Spleen (tissue), 13 donors: ENCODE data around the gene SSBP2. TPM values are rescaled to one million over a fixed set of nuclear protein-coding genes. Genes with fewer than 3 reads are reported as not detected.

Experiments used
- DNase-seq: peaks from one replicate; pipeline ENCODE4 v3.0.0-alpha.2; 2020
- H3K27ac ChIP-seq, 8 donors: fragments of 200-600 bp; sonication (generic) in 7 of 8; 1 replicate in 4 of 8; 2 replicates in 4 of 8; pipeline versions ENCODE4 v1.5.0 to v1.8.0; 2016 to 2021; ENCODE audit warnings: inconsistent platforms in 4 of 8, mild to moderate bottlenecking in 4 of 8, moderate library complexity in 1 of 8
- H3K27me3 ChIP-seq, 7 donors: fragments of 200-600 bp; sonication (generic) in 6 of 7; replicated peaks in 1 of 7; 1 replicate in 4 of 7; 2 replicates in 3 of 7; pipeline versions ENCODE4 v1.5.0 to v1.8.0; 2016 to 2021; ENCODE audit warnings: inconsistent platforms in 3 of 7, mild to moderate bottlenecking in 1 of 7
- H3K36me3 ChIP-seq, 6 donors: fragments of 200-600 bp; sonication (generic) in 5 of 6; 1 replicate in 4 of 6; 2 replicates in 2 of 6; pipeline versions ENCODE4 v1.5.0 to v1.8.0; 2016 to 2021; ENCODE audit warnings: inconsistent platforms in 2 of 6
- H3K4me1 ChIP-seq, 6 donors: fragments of 200-600 bp; sonication (generic) in 5 of 6; 1 replicate in 3 of 6; 2 replicates in 3 of 6; pipeline versions ENCODE4 v1.5.0 to v1.8.0; 2016 to 2021; ENCODE audit warnings: inconsistent platforms in 3 of 6
- H3K4me3 ChIP-seq, 8 donors: fragments of 200-600 bp; sonication (generic) in 7 of 8; 1 replicate in 4 of 8; 2 replicates in 4 of 8; pipeline versions ENCODE4 v1.5.0 to v1.8.0; 2016 to 2021; ENCODE audit warnings: inconsistent platforms in 4 of 8, mild to moderate bottlenecking in 4 of 8, moderate library complexity in 2 of 8
- H3K9me3 ChIP-seq, 8 donors: fragments of 200-600 bp; sonication (generic) in 7 of 8; 1 replicate in 4 of 8; 2 replicates in 4 of 8; pipeline versions ENCODE4 v1.5.0 to v1.8.0; 2016 to 2021; ENCODE audit warnings: inconsistent platforms in 4 of 8
- POLR2A ChIP-seq, 3 donors: fragments of 450-650 bp; IDR thresholded peaks; one replicate each; pipeline ENCODE4 v1.5.1; 2017; ENCODE audit warnings: antibody characterized with exemption in 3 of 3, mild to moderate bottlenecking in 1 of 3
- POLR2AphosphoS5 ChIP-seq, 3 donors: sonication (generic); formaldehyde crosslinking; IDR thresholded peaks; one replicate each; pipeline ENCODE4 v1.5.1; 2017; ENCODE audit warnings: antibody characterized with exemption in 3 of 3
- WGBS, 5 donors: extraction: QIAGEN DNeasy Blood & Tissue Kit in 3 of 5; methylation state at CpG; one replicate each; pipeline versions ENCODE4 v1.1.5 to v1.1.7; 2013 to 2018; 5-methylcytosine and 5-hydroxymethylcytosine counted together
- intact Hi-C: fragments of 100-400 bp; cut with DNase I; formaldehyde crosslinking; loops from one replicate; pipeline ENCODE4 v1.15.0; 2023; ENCODE audit warnings: low total_unique reads
- long read RNA-seq, 2 donors: transcript quantifications; one replicate each; lab custom pipeline, GENCODE V29; 2026
- polyA plus RNA-seq, 3 donors: library from polyadenylated mRNA; stranded (reverse); fragments of 200-250 nt; gene quantifications; one replicate each; pipeline ENCODE4 v1.2.1, GENCODE V29; 2013
- total RNA-seq, 7 donors: library from RNA; depleted of rRNA in 3 of 7; stranded (reverse); fragments of >200 nt in 3 of 7; fragmentation: NEBNext Ultra II Directional in 4 of 7; extraction: Animal tissue kit (Norgen Biotek cat#: 25700) in 4 of 7; gene quantifications; one replicate each; pipeline versions ENCODE4 v1.1.0 to v1.2.1, GENCODE V29; 2016 to 2021
- TF ChIP-seq, protein P1 (sequence below), 11 experiments: fragments of 200-600 bp in 7 of 11; fragments of 450-650 bp in 4 of 11; sonication (generic) in 4 of 11; IDR thresholded peaks in 8 of 11; conservative IDR thresholded peaks in 3 of 11; 1 replicate in 7 of 11; 2 replicates in 4 of 11; pipeline versions ENCODE4 v1.4.0 to v1.8.0; 2016 to 2021; ENCODE audit warnings: antibody characterized with exemption in 11 of 11, inconsistent platforms in 4 of 11, mild to moderate bottlenecking in 1 of 11
- donor health status: healthy with polysubstance abuse.
- donor health status: DM: no; HTN: no; CAD: no; lungs with moderate emphysema.
- donor health status: DM: no; HTN: no; CAD: no.
- donor health status: Bipolar disorder and iron deficiency.
- donor health status: healthy.
- donor health status: DM: no; HTN: no; CAD: no.
- donor health status: DM: yes; HTN: yes; CAD: no.

The SSBP2 gene
- 10 to 100 TPM; 21.7 to 40.8 (median 34.4) TPM for total RNA-seq
- 10 to 100 TPM; 12.2 to 19.9 (median 15.1) TPM for polyA plus RNA-seq
- long read RNA-seq, donor 1, full-length matches to known transcripts = 12 of 12 reads
- long read RNA-seq, donor 1, partial matches to known transcripts = 0 of 12 reads
- long read RNA-seq, donor 1, other reads (novel, unspliced or antisense) = 0 of 12 reads
- long read RNA-seq, donor 2, full-length matches to known transcripts = 10 of 10 reads
- long read RNA-seq, donor 2, partial matches to known transcripts = 0 of 10 reads
- long read RNA-seq, donor 2, other reads (novel, unspliced or antisense) = 0 of 10 reads

DNA sequence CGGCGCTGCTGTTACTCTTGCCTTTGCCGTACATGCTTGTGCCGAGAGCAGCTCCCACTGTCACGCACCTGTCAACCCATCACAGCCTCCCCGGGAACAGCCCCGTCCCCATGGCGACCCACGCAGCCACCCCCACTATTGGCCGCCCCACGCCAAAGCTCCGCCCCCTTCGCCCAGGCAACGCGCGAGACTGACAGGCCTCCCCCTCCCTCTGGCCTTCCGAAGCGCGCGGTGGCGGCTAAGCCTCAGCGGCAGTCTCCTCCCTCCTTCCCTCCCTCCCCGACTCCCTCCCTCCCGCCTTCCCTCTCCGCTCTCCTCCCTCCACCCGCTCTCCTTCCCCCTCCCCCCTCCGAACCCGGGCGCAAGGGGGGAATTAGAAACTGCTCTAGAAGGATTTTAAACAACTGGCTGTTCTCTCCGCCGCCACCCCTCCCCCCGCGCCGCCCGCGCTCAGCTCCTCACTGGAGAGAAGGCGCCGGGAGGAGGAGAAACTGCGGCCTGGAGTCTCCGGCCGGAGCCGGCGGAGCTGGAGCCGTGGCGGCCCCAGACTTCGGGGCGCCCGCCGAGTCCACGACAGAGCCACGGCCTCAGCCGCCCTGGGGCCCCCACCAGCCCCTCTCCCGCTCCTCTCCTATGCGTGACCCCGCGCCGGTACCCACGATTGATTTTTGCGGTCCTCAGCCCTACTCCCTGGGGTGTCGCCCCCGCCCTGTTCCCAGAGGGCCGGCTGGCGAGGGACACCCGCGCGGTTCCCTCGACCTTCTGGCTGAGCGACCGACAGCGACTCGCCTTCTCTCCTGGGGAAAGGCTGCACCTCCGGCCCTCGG, at the start of gene SSBP2:
Gene SSBP2 (minus strand): TSS at position 89 of the 827 bp plus-strand sequence. CDS start 55 bp downstream, at position 34.
- 0 to 1% (median 1%) methylated on average over 29 to 73 of the region's 73 CpGs for WGBS, 5 donors
- no peaks in the 10 kb centered on the region for H3K36me3 ChIP-seq
- TF ChIP-seq POLR2A (IDR thresholded peaks at IDR 0.05) (peak in 2 of 3 donors; percentile 3 to 41), POLR2AphosphoS5 (IDR thresholded peaks at IDR 0.05) (peak; percentile 82 to 90 (median 85))
- TF ChIP-seq, protein P1, sequence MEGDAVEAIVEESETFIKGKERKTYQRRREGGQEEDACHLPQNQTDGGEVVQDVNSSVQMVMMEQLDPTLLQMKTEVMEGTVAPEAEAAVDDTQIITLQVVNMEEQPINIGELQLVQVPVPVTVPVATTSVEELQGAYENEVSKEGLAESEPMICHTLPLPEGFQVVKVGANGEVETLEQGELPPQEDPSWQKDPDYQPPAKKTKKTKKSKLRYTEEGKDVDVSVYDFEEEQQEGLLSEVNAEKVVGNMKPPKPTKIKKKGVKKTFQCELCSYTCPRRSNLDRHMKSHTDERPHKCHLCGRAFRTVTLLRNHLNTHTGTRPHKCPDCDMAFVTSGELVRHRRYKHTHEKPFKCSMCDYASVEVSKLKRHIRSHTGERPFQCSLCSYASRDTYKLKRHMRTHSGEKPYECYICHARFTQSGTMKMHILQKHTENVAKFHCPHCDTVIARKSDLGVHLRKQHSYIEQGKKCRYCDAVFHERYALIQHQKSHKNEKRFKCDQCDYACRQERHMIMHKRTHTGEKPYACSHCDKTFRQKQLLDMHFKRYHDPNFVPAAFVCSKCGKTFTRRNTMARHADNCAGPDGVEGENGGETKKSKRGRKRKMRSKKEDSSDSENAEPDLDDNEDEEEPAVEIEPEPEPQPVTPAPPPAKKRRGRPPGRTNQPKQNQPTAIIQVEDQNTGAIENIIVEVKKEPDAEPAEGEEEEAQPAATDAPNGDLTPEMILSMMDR (IDR thresholded peaks at IDR 0.05 in 8 of 11, conservative IDR thresholded peaks at IDR 0.05 in 3 of 11) = peak in 1 of 11 experiments; percentile 16
- H3K4me3 ChIP-seq = peak within 1 kb of the TSS; percentile 79 to 99 (median 89)
- intact Hi-C loops = loop anchor here (5.0 kb wide), 1 partner anchor 101 kb away; no protein-coding TSS in a partner anchor
- H3K9me3 ChIP-seq = no peaks in the 10 kb centered on the region
- peak within 1 kb of the TSS; percentile 85 to 97 (median 94) for H3K27ac ChIP-seq
- peaks cover 16 to 49% (median 27%) of the 10 kb centered on the region in 6 donors for H3K4me1 ChIP-seq
- DNase-seq = peak; percentile 100
- H3K27me3 ChIP-seq = peaks cover 0 to 7% (median 0%) of the 10 kb centered on the region in 7 donors

DNA sequence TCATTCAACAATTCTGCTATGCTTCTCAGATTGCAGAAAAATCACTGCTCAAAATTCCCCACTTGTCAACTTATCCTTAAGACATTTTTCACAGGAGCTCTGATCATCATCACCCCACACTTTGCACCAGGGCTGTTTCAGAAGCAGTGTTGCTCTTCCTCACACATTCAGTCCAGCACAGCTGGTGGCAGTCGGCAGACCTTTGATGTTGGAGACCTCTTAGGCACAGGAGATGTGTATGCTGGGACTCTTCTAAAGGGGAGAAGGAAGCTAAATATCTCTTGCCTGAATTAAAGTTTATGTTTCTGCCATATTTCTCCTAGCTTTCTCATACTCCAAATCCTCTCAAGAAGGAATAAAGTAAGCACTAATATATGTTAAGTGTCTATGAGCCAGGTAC, 44.8 kb upstream of the SSBP2 start:
- Histone ChIP-seq H3K36me3 (no peaks in the 10 kb centered on the region), H3K27me3 (no peaks in the 10 kb centered on the region), H3K4me1 (peaks cover 0 to 4% (median 0%) of the 10 kb centered on the region in 6 donors), H3K9me3 (no peaks in the 10 kb centered on the region), H3K27ac (no peak overlapping the region), H3K4me3 (no peak overlapping the region)
- intact Hi-C loops = no loop called here
- WGBS, 5 donors = 75 to 100% (median 84%) methylated on average over 1 of the region's 1 CpG
- DNase-seq = no peak
- TF ChIP-seq POLR2A (IDR thresholded peaks at IDR 0.05) (no peak), POLR2AphosphoS5 (IDR thresholded peaks at IDR 0.05) (no peak)
- TF ChIP-seq, protein P1 (IDR thresholded peaks at IDR 0.05 in 8 of 11, conservative IDR thresholded peaks at IDR 0.05 in 3 of 11) = no peak

DNA sequence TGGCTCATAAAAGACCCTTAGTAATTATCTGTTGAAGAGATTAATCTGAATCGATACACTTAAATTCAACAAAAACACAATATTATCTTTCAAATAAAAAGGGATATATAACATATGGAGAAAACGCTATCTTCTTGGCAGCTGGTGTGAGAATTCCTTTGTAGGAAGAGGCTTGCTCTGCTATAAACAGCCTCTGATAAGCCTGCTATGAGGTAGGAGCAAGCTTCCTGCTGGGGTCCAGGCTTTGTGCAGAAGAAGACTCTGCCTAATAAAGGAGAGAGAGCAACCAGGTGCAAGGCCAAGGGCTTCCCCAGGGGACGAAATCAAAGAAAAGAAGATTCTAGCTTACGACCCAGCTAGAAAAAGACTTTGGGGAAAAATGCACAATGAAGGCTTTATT, 43.3 kb upstream of the SSBP2 start:
- TF ChIP-seq, protein P1 (IDR thresholded peaks at IDR 0.05 in 8 of 11, conservative IDR thresholded peaks at IDR 0.05 in 3 of 11) = no peak
- TF ChIP-seq POLR2AphosphoS5 (IDR thresholded peaks at IDR 0.05) = no peak
- TF ChIP-seq POLR2A (IDR thresholded peaks at IDR 0.05) = no peak
- no peaks in the 10 kb centered on the region for H3K36me3 ChIP-seq

More for the DNA sequence above, 43.3 kb upstream of the SSBP2 start:
- Histone ChIP-seq H3K27ac (no peak overlapping the region), H3K9me3 (no peaks in the 10 kb centered on the region), H3K27me3 (no peaks in the 10 kb centered on the region), H3K4me3 (no peak overlapping the region), H3K4me1 (peaks cover 0 to 4% (median 0%) of the 10 kb centered on the region in 6 donors)
- no peak for DNase-seq
- intact Hi-C loops = no loop called here
- WGBS, 5 donors = 69 to 82% (median 74%) methylated on average over 4 of the region's 4 CpGs
